Measurements from ENCODE around the gene MCEMP1. TPM values are rescaled to one million over a fixed set of nuclear protein-coding genes. Genes with fewer than 3 reads are reported as not detected.

The MCEMP1 gene
- total and polyA plus RNA-seq, 2 of the 13 experiments (the other 11 are each of a cell fraction or from before 2014, with no cell fraction given): not detected

DNA sequence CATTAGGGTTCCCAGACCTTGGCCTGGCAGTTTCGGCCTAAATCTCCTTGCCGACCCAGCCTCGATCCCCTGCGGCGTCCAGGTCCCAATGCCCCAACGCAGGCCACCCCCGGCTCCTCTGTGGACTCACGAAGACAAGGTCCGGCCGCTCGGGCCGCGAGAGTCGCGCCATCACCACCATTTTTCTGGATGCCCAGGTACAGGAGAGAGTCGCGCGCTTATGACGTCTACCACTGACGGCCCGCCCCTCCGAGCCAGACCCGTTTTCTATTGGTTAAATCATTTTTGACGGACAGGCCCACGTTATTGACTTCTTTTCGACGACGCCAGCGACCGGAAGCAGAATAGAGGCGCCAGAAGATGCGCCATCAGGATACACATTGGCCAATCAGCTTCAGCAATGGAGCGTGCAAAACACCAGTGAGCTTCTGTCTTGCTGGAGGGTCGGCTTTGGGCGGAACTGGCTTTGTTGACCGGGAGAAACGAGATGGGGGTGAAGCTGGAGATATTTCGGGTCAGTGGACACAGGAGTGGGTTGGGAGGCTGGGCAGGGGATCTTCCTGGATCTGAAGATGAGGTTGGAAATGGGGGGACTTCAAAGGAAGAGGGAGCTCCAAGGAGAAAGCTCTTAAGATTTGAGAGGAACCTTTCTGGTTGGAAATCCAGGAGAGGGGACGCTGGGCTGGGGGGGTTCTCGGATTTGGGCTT, 47.4 kb upstream of the MCEMP1 start, which contains the start of the genes PET100 and XAB2 (continued):
- no peak for TF ChIP-seq ZNF333 (CRISPR knock-in tag; IDR thresholded peaks at IDR 0.05; ENCODE audit: borderline replicate concordance)
- no peak; the same call in 1 of the 2 replicates for TF ChIP-seq HNF4G (IDR thresholded peaks at IDR 0.05; ENCODE audit: borderline replicate concordance, low read depth, low read length)
- TF ChIP-seq HNF4G (CRISPR knock-in tag; IDR thresholded peaks at IDR 0.05; ENCODE audit: borderline replicate concordance, low read depth): no peak
- no peak for TF ChIP-seq GPN1 (CRISPR knock-in tag; IDR thresholded peaks at IDR 0.05; ENCODE audit: borderline replicate concordance)
- TF ChIP-seq, protein P1, sequence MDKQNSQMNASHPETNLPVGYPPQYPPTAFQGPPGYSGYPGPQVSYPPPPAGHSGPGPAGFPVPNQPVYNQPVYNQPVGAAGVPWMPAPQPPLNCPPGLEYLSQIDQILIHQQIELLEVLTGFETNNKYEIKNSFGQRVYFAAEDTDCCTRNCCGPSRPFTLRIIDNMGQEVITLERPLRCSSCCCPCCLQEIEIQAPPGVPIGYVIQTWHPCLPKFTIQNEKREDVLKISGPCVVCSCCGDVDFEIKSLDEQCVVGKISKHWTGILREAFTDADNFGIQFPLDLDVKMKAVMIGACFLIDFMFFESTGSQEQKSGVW (CRISPR knock-in tag; IDR thresholded peaks at IDR 0.05; ENCODE audit: borderline replicate concordance): no peak
- TF ChIP-seq NR2F2 (IDR thresholded peaks at IDR 0.05; ENCODE audit: borderline replicate concordance, low read depth): no peak

DNA sequence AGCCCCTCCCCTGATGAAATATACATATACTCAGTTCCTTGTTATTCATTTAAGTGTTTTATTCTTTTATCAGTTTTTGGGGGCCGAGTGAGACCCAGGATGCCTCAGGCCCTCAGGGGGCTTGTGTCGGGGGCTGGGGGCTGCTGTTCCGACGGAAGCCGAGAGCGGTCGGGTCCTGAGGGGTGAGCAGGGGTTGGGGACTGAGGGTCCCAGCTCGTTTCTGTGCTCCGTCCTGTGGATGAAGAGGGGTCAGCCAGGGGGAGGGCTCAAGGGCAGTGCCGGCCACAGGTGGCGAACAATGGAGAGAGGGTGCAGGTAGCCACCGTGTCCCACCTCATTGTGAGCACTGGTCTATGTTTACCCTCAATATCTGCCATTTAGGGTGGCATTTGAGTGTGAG, 45.3 kb upstream of the MCEMP1 start:
- Histone ChIP-seq H2AFZ (ENCODE audit: low read length) (no peak overlapping the region), H4K20me1 (ENCODE audit: insufficient read depth, low read length) (no peaks in the 10 kb centered on the region), H3K9me3 (ENCODE audit: low read length) (no peaks in the 10 kb centered on the region), H3K27ac (ENCODE audit: extremely low read length, insufficient read depth, low read length) (no peak overlapping the region), H3K9ac (ENCODE audit: insufficient read depth, low read depth, low read length) (no peak overlapping the region), H3K79me2 (ENCODE audit: insufficient read depth, low read length) (peaks cover 38% of the 10 kb centered on the region), H3K36me3 (replicated peaks in 1 of 2; ENCODE audit: control insufficient read depth in 1 of 2, insufficient read depth in 2 of 2, low read length in 2 of 2) (peaks cover 4 to 7% of the 10 kb centered on the region in 2 experiments; a peak in 4 of 5 replicates), H3K27me3 (ENCODE audit: control insufficient read depth in 1 of 2, insufficient read depth in 2 of 2, low read length in 2 of 2) (no peaks in the 10 kb centered on the region; a peak in 1 of 5 replicates), H3K4me3 (replicated peaks in 1 of 3; ENCODE audit: insufficient read depth in 1 of 3, low read depth in 2 of 3, low read length in 3 of 3) (no peak overlapping the region), H3K4me2 (ENCODE audit: low read depth, low read length) (no peak overlapping the region), H3K4me1 (ENCODE audit: insufficient read depth, low read length) (peaks cover 35% of the 10 kb centered on the region)
- ATAC-seq: no peak
- DNase-seq (ENCODE audit: low spot score): no peak
- BruUV-seq (replicated peaks): no TSS peak
- in situ Hi-C loops (cut with HindIII; ENCODE audit: extremely low pct_ligation_motif_present, low pct_unique_long_range_greater_than_20kb): no loop called here
- POLR2A ChIA-PET: no interaction called here
- CTCF ChIA-PET (ENCODE audit: low intra/inter-chr PET ratio, low total read pairs): no interaction called here
- 95% methylated on average over 12 of the region's 12 CpGs for WGBS (ENCODE audit: low lambda C conversion rate)
- intact Hi-C loops (cut with micrococcal nuclease; ENCODE audit: unreplicated experiment): no loop called here
- no peak for FAIRE-seq
- no peak for TF ChIP-seq ZBTB7B (CRISPR knock-in tag; IDR thresholded peaks at IDR 0.05)
- TF ChIP-seq ZNF567 (CRISPR knock-in tag; IDR thresholded peaks at IDR 0.05; ENCODE audit: borderline replicate concordance): no peak
- TF ChIP-seq ZMYM2 (CRISPR knock-in tag; IDR thresholded peaks at IDR 0.05): no peak
- TF ChIP-seq, protein P2, sequence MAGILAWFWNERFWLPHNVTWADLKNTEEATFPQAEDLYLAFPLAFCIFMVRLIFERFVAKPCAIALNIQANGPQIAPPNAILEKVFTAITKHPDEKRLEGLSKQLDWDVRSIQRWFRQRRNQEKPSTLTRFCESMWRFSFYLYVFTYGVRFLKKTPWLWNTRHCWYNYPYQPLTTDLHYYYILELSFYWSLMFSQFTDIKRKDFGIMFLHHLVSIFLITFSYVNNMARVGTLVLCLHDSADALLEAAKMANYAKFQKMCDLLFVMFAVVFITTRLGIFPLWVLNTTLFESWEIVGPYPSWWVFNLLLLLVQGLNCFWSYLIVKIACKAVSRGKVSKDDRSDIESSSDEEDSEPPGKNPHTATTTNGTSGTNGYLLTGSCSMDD (CRISPR knock-in tag; IDR thresholded peaks at IDR 0.05): no peak
- TF ChIP-seq ZSCAN22 (CRISPR knock-in tag; IDR thresholded peaks at IDR 0.05): no peak
- no peak for TF ChIP-seq NCOA1 (CRISPR knock-in tag; IDR thresholded peaks at IDR 0.05)
- TF ChIP-seq, protein P3, sequence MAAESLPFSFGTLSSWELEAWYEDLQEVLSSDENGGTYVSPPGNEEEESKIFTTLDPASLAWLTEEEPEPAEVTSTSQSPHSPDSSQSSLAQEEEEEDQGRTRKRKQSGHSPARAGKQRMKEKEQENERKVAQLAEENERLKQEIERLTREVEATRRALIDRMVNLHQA (CRISPR knock-in tag; IDR thresholded peaks at IDR 0.05): no peak
- no peak for TF ChIP-seq MTF2 (CRISPR knock-in tag; IDR thresholded peaks at IDR 0.05; ENCODE audit: borderline replicate concordance)
- no peak for TF ChIP-seq GATAD1 (CRISPR knock-in tag; IDR thresholded peaks at IDR 0.05)
- TF ChIP-seq ZNF24 (IDR thresholded peaks at IDR 0.05): no peak
- TF ChIP-seq, protein P4, sequence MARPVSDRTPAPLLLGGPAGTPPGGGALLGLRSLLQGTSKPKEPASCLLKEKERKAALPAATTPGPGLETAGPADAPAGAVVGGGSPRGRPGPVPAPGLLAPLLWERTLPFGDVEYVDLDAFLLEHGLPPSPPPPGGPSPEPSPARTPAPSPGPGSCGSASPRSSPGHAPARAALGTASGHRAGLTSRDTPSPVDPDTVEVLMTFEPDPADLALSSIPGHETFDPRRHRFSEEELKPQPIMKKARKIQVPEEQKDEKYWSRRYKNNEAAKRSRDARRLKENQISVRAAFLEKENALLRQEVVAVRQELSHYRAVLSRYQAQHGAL (CRISPR knock-in tag; IDR thresholded peaks at IDR 0.05; ENCODE audit: not compliant biosample characterization): no peak
- no peak for TF ChIP-seq ZNF850 (CRISPR knock-in tag; conservative IDR thresholded peaks at IDR 0.05)
- TF ChIP-seq EP300 (IDR thresholded peaks at IDR 0.05; ENCODE audit: low read depth in 2 of 2, low read length in 2 of 2): no peak
- no peak for TF ChIP-seq EP300 (CRISPR knock-in tag; IDR thresholded peaks at IDR 0.05; ENCODE audit: borderline replicate concordance)
- TF ChIP-seq HOXA3 (CRISPR knock-in tag; IDR thresholded peaks at IDR 0.05): no peak
- TF ChIP-seq DPF2 (CRISPR knock-in tag; IDR thresholded peaks at IDR 0.05; ENCODE audit: borderline replicate concordance, low read depth): no peak

All from HepG2 (cell line).